IPS DF 4.7 (cell line): ENCODE results near the gene FCHSD2.

ENCODE experiments used
- DNase-seq: peaks from one replicate; pipeline ENCODE4 v3.0.0-alpha.2; 2013; ENCODE audit warnings: low spot score; ENCODE audit errors: extremely low read depth

Gene FCHSD2

DNA sequence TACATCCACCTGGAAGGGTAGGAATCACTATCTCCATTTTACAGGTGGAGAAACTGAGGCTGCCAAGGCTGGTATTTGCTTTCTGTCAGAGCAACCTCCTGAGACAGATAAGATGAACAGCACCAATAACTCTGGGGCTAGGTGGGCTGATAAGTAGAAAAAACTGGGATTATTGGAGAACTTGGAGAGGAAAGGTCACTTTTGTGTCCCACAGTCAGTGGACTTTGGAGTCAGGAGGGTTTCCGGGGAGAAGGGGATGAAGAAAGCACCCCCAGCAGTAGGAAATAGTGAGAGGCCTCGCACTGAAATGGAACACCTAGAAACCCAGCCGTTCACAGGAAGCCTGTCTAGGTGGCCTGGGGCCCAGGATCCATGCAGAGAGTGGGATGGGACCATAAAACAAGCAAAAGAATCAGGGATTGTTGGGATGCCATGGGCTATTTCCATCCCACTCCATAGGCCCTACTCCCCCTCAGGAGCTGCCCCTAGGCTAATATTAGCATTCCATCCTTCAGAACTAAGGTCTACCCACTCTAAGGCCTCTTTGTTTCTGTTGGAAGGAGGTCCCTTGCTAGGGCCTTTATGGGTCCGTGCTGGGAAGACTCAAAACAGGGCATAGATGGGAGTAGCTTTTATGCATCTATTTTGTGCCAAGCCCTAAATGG is 31.0 kb upstream of the FCHSD2 start:
- no peak for DNase-seq

DNA sequence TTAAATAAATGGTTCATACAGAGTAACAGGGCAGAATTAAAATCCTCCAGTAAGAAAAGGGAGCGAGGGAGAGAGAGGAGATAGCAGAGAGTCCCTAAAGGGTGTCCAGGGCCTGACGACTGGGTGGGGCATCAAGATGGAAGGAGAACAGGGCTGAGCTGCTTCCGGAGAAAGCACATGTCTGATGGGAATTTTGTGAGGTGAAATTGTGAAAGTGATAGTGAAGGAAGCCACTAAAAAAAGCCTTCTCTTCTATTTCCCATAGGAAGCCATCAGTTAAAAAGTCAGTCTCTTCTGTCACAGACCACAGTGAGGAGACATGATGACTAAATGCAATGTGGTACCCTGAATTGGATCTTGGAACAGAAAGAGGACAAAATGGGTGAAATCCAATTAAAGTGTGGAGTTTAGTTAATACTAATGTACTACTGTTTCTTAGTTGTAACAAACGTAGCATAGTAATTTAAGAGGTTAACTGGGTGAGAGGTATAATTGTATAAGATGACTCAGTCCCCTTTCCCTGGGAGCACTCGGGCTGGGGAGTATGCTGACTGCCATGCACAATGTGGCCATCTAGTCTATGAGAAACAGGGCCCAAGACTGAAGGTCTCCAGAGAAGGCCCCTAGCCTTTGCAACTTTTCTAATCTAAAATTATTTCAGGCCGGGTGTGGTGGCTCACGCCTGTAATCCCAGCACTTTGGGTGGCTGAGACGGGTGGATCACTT is 29.5 kb upstream of the FCHSD2 start:
- no peak for DNase-seq

DNA sequence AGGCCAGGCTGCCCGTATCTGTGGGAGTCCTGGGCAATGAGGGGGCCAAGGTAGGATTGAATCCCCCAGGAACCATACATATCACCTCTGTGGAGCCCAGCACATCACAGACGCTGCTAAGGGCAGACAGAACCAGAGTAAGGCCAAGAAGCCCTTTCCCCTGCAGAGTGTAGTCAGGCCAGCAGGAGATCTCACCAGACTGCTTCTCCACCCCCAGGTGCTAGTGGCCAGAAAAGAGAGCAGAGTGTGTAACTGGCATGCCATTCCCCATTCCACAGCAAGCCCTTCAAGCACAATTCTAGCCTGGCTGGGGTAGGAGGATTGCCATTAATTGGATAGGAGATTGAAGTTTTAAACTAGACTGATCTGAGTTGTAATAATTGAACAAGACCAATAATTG is 28.0 kb upstream of the FCHSD2 start:
- no peak for DNase-seq

DNA sequence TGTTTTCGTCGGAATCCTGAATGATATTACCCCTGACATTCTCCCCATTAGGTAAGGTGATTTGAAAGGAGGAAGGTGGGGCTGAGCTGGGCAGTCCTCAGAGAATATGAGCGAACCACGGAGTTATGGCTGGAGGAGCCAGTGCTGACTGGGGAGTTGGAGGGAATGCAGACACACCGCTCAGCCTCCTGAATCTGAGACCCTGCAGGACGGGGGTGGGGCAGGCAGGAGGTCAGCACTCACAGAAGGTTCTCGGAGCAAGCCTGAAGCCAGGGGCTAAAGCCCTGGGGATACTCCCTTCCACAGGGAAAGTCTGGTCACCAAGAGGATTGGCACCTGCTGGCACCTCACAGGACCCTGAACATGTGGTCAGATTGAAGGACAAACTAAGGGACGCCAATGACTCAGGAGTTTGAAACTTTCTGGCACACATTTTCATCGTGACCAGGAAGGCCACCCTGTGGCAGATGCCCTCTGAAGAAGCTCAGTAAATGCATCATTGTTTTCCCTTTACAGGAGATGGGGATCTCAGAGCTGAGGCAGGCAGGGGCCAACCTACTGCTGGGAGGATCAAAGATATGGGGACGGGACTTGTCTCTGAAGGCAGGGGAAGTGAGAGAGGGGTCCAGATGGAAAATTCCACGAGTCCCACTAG is 26.9 kb upstream of the FCHSD2 start:
- no peak for DNase-seq

DNA sequence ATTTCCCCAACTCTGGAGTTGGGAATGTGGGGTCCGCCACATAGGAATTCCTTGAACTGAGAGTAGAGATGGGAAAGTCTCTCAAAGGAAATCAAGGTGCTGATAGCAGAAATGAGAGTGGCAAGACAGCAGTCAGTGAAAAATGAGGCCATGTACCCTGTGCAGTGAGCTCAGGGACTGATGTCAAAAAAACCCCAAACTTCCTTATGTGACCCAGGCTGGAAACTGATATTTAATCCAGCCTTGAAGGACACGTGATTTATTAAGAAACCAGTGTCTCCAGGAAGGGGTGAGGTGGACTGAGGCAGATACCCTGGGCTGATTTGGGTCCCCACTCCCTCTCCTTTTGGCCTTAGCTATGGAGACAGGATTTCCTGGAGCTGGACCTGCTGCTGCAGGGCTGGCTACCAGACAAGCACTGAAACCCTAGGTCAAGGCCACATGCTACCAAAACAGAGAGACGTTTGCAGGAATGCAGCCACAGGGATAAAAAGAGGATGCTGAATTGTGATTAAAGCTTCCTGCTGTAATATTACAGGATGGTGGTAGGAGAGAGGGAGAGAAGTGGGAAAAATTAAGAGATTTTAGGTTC is 25.3 kb upstream of the FCHSD2 start:
- DNase-seq: no peak

DNA sequence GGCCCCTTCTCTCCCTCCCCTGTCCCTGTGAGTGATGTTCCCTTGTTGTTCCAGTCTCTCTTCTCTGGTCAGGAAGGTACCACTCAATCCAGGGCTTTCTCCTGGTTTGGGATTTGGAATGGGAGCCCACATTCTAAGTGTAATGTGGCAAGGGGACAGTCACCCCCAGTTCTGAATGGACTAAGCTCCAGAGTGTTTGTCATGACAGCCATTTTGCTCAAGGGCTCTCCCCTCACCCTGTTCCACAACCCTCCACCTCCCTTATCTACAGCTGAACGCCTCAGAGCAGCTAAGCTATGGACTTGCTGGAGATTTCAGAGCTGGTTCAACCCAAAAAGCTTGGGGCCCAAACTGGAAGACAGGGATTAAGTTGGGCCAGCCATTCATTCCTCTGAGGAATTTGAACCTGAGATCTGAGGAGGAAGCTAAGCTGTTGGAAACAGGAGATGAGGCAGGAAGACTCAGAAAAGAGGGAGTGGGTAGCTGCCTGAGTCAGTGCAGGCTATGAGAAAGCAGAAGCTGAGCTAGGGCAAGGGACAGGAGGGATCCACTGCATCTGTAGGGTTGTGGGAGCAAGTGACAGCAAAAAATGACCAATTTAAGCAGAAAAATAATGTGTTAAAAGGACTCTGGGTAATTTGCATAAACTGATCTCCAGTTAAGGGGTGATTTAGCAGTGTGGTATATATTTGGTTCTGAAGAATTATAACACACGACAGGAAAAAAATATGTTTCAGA is 22.9 kb upstream of the FCHSD2 start:
- DNase-seq: no peak

DNA sequence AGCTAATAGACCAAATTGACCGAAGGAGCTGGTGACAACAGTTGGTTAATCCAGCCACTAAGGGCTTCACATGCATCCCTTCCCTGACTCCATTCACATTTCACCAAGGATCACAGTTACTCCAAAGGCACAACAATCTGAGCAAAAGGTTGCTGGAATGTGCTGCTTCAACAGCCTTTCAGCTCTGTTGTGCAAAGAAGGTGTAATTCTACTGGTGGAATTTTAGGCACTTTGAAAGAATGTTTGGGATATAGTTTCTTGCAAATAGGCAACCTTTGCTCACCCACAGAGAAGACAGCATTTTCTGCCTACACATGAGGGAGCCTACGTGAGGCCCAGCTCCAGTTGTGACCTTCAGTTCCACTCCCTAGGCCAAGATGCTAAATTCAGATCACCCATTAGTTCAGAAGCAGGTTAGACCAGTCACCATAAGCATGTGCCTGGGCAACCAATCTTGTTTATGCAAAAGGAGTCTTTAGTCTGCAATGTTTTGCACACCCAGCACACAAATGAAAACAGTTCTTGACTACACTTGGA is 21.6 kb upstream of the FCHSD2 start:
- DNase-seq: no peak

DNA sequence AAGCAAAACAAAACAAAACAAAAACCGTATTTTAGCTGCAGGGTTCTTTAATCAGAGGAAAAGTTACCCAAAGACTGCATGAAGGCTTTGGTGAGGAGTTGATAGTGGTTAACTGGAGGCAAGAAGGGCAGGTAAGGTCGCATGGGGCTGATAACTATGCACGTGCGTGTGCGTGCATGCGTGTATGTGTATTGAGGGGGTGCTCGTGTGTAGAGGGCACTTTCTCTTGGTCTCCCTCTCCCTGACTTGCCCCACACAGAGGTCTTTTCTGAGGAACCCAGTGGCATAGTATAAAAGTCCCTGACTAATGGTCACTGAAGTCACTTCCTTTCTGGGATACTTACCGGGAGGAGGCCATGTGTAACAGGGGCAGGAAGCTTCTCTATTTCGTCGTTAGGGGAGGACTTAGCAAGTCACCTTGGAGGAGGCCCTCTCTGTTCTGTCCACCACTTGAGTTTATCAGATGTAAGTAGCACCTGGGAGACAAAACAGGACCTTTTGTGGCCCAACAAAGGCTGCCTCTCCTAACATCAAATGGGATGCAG is 20.1 kb upstream of the FCHSD2 start:
- no peak for DNase-seq

DNA sequence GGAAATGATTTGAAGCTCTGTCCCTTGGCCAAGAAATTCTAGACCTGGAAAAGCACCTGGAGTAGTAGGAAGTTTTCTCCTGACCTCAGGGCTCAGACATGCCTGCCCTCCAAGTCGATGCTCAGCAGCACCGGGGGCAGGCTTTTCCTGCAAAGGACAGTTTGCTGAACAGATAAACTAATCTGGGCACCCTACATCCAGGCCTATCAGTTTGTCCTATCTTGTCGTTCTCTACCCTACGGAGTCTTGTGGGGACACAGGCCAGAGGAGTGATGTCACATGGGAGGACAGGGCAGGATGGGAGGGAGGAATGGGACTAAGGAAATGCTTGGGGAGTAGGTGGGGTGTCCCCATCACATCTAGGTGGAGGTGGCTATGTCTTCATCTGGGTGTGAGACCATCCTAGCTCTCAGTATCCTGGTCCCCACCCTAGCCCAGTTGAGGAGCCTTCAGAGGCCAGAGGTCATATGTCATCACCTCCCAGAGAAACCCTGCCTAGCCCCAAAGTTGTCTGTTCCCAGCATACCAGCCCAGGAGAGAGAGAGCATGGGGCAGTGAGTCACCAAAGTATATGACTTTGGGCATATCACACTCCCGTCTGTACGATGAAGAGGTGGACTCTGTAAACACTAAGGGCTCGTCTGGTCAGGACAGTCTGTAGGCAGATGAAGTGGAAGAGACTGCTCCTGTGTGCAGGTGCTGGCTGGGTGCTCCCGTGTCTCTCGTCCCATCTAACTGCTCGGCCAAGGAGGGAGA is 18.1 kb upstream of the FCHSD2 start:
- no peak for DNase-seq

DNA sequence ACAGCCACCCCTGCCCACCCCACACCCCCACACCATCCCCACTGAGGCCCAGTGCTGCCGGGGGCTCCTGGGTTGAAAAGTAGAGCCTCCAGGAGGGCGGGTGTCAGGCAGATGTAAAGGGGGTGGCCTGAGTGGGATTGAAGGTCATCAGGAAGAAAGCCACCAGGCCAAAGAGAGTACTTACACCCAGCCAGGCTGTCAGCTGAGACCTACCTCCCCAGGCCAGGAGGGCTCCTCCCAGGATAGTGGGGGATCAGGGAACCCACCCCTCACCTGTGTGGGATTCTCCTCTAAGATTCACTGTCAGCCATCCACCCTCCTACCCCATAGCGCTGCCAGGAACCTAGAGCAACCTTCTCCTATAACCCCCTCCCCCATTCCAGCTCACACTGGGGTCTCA is 17.2 kb upstream of the FCHSD2 start:
- no peak for DNase-seq

DNA sequence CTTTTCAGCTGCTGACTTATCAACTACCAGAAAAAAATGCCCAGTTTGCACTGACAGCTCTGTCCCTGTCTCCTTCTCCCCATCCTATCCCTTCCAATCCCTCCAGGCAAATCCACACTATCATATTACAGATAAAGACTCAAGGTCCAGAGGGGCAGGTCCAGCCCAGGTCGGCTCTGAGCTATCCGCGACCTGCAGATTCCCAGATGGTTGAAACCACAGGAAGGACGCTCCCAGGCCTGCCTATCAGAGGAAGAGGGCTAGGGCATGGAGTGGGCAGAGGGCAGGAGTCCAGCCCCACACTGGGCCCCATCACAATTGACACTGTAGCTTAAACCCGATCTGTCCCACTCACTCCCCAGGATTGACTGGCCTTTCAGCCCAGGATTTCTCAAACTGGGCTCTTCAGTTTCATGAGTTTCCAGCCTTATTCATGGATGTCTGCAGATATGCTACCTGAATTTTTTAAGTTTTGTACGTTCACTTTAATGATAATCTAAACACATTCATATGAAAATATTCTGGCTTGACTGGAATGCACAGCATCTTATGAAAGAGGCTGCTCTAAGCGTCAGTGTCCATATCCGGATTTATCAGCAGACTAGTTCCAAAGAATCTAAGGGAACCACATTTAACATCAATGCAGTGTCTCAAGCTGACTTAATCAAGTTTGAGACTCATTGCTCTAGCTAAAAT is 16.4 kb upstream of the FCHSD2 start:
- no peak for DNase-seq

DNA sequence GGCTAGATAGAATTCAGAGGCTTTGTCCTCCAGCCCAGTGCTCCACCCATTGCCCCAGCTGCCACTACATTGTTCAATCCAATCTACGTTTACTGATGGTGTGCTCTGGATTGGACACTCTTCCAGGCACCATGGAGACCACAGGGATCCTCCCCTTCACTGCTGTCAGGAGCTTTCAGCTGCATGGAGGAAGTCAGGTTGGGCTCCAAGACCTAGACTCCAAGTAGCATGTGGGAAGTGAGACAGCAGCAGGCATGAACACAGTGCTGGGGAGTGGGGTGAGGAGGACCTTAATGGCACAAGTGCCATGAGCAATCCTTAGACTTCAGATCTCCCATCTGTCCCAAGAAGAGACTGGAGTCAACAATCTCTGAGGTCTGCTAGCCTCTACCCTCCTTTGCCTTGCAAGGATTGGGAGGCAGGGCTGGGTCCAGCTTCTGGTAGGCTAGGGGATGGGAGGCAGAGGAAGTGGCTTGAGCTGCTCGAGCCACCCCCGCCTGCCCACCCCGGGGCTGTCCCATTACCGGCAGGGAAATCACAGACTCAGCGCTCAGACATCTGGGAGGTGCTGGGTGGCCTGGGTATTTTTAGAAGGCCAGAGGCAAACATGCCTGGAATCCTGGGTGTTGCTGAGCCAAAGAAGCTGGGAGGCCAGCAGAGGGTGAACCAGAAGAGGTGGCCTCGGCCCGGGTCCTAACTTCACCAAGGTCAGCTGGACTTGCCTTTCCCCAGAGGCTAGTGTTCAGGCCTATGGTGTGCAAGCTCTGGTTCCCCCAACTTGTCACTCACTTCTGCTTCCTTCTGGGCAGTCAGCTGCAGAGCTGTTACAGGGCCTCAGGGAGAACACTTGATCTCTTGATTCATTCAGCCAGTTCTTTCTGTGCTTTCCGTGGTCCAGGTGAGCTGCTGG is 15.2 kb upstream of the FCHSD2 start:
- no peak for DNase-seq

DNA sequence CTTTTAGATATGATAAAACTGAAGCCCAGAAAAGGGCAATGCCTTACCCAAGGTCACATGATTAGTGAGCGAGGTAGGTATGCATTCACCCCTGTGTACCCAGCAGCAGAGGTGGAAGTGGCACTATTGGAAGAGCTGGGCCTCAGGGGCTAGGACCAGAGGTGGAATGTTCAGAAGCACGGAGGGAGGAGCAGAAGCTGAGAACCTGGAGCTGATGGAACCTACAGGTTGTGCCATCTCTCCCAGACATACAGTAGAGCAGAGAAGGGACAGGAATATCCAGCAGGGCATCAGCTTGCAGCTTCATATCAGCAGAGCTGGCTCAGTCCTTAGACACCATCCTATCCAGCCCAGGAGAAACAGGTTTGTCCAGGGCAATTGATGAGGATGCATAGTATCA is 14.6 kb upstream of the FCHSD2 start:
- no peak for DNase-seq

DNA sequence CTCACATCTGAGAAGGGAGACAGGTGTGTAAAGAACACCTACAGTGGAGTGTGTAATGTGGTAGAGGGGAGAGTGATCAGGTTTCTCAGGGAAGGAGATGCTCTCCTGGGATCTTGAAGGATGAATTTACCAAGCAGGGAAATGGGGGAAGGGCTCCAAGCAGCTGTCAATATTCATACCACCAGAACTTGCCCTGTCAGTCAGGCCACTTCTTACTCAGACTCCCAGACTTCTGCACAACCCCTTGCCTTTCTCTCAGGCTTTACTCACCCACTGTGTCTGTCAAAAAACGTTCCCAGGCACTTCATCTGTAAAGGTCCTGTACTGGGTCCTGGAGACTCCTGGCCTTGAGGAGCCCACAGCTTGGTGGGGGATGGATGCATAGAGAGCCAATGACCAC is 14.0 kb upstream of the FCHSD2 start:
- no peak for DNase-seq

DNA sequence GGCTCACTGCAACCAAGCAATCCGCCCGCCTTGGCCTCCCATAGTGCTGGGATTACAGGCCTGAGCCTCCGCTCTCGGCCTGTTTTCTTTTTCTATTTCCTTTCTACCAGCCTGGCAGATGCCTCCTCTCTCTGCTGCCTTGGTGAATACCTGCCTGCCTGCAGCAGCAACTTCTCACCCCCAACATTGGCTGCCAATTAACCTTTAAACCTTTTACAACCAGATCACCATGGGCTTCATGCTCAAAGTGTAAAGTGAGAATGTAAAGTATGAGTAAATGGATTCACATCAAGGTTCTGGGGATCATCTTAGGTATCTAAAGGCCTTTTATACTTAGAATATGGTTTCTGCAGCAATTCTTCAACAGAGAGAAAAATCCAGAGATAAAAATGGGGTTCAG is 13.0 kb upstream of the FCHSD2 start:
- DNase-seq: no peak

DNA sequence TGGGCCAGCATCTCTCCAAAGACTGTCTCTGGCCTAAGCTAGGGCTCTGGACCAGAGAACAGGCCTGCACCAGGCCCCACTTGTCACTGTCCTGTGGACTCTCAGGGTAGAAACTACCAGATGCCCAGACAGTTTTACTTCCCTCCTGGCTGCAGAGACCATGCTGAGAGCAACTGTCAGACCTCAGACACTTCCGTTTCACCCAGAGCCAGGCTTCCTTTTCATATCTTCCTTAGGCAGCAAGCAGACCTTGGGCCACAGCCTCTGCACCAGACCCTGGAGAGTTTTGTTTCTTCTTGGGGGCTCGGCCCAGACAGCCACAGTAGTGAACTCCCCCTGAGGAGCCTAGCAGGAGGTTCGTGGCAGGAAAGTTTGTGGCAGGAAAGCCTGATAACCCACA is 12.1 kb upstream of the FCHSD2 start:
- DNase-seq: no peak

DNA sequence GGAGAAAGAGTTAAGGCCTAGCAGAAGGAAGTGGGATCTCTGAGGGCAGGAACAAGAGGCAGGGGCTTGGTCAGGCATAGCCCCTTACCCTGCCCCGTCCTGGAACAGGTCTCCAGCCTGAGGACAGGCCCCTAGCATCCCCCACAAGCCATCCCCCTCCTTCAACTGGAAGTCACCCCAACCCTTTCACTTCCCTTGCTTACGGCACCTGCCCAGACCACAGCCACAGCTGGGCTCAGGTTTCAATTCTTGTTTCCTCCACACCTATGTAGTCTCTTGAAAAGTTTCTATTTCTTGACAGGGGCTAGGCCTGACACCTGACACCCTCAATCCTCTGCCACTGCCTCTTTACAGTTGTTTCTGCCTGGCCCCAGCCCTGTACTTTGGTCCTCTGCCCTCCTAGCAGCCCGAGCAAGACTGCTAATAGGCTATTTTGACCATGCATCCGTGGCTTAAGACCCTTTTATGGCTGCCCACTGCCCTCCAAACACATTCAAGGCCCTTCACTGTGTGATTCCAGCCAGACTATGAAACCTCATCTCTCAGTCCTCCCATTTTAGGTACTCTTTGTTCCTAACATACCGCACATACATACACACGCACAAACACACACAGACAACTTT is 10.9 kb upstream of the FCHSD2 start:
- DNase-seq: no peak

DNA sequence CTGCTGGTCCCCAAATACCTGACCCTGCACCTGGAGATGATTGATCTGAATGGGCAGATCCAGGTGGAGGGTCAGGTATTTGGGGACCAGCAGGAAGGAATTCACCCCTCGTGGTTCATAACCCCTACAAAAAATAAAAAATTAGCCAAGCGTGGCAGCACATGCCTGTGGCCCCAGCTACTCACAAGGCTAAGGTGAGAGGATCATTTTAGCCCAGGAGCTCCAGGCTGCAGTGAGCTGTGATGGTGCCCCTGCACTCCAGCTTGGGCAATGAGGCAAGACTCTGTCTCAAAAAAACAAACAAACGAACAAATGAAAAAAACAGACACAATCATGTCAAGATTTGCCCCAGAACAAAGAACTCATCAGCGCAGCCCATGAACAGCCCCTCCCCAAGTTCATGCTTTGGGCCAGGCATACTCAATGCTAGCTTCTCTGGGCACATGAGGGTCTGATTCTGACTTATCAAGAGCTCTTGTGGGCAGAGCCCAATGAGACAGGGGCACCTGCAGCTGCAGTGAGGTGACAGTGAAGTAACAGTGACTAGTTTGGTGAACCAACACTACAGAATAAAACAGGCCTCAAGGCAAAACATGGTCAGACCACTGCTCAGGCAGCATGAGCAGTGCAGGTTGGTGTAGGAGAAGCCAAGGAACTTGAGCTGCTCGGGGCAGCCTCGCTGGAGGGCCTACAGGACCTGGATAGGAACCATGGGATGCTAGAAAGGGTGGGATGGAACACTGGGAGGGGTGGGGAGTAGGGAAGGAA is 10.2 kb upstream of the FCHSD2 start:
- no peak for DNase-seq
